Gastrocnemius medialis (tissue), 4 donors: ENCODE data around the gene PPP1CC.
"Not testable (repeated sequence)": the region's sequence is repeated elsewhere in the genome, so short reads cannot be mapped to it uniquely, and the experiment has no call there.

ENCODE experiments used
- CTCF ChIP-seq, 5 experiments: fragments of 450-650 bp in 3 of 5; fragments of 200-600 bp in 2 of 5; sonication (generic) in 2 of 5; IDR thresholded peaks in 4 of 5; conservative IDR thresholded peaks in 1 of 5; 1 replicate in 4 of 5; 2 replicates in 1 of 5; pipeline ENCODE4 v1.5.1; 2016 to 2019; ENCODE audit warnings: antibody characterized with exemption in 5 of 5, mild to moderate bottlenecking in 3 of 5, moderate library complexity in 3 of 5
- POLR2A ChIP-seq, 2 donors: fragments of 450-650 bp; IDR thresholded peaks; one replicate each; pipeline ENCODE4 v1.6.1; 2017; ENCODE audit warnings: antibody characterized with exemption in 2 of 2, mild to moderate bottlenecking in 2 of 2, moderate library complexity in 2 of 2

DNA sequence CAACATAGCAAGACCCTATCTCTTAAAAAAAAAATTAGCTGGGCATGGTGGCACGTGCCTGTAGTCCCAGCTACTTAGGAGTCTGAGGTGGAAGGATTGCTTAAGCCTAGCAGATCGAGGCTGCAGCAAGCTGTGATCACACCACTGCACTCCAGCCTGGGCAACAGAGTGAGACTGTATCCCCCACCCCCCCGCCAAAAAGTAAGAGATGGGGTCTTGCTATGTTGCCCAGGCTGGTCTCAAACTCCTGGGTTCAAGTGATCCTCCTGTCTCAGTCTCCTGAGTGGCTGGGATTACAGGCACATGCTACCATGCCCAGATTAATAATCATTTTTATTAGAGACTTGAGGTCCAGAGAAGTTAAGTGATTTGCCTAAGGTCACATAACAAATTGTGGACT, 22.9 kb upstream of the PPP1CC start:
- TF ChIP-seq CTCF (IDR thresholded peaks at IDR 0.05 in 4 of 5, conservative IDR thresholded peaks at IDR 0.05 in 1 of 5); POLR2A (IDR thresholded peaks at IDR 0.05): not testable (repeated sequence)
